H9 (cell line): ENCODE measurements around the gene CCT3. TPM values are rescaled to one million over a fixed set of nuclear protein-coding genes. Genes with fewer than 3 reads are reported as not detected.

ENCODE experiments used
- DNase-seq: peaks from one replicate; pipeline ENCODE4 v3.0.0-alpha.2; 2017
- H2AFZ ChIP-seq: one replicate; pipeline ENCODE4 v1.6.1; 2013; ENCODE audit warnings: mild to moderate bottlenecking, low read length, control low read depth, moderate library complexity
- H2AK5ac ChIP-seq: 2 replicates; pipeline ENCODE4 v1.6.1; 2013; ENCODE audit warnings: low read length, control low read depth, mixed read lengths; ENCODE audit not compliant: insufficient read length
- H2BK120ac ChIP-seq: one replicate; pipeline ENCODE4 v1.6.1; 2013; ENCODE audit warnings: low read depth, mild to moderate bottlenecking, low read length, control low read depth, inconsistent platforms; ENCODE audit not compliant: poor library complexity, severe bottlenecking
- H2BK12ac ChIP-seq: 2 replicates; pipeline ENCODE4 v1.6.1; 2013; ENCODE audit warnings: low read length, control low read depth, mixed read lengths, low read depth; ENCODE audit not compliant: insufficient read length
- H2BK15ac ChIP-seq: 2 replicates; pipeline ENCODE4 v1.6.1; 2013; ENCODE audit warnings: low read depth, low read length, control low read depth
- H2BK20ac ChIP-seq: one replicate; pipeline ENCODE4 v1.6.1; 2013; ENCODE audit warnings: low read depth, mild to moderate bottlenecking, low read length, control low read depth, inconsistent platforms; ENCODE audit not compliant: poor library complexity, severe bottlenecking
- H2BK5ac ChIP-seq: 2 replicates; pipeline ENCODE4 v1.6.1; 2013; ENCODE audit warnings: low read length, control low read depth, mixed read lengths; ENCODE audit not compliant: insufficient read length
- H3K14ac ChIP-seq: 2 replicates; pipeline ENCODE4 v1.6.1; 2013; ENCODE audit warnings: low read length, control low read depth; ENCODE audit not compliant: insufficient read depth
- H3K18ac ChIP-seq: 2 replicates; pipeline ENCODE4 v1.6.1; 2013; ENCODE audit warnings: low read depth, mild to moderate bottlenecking, mixed read lengths, low read length, control low read depth; ENCODE audit not compliant: insufficient read length
- H3K23ac ChIP-seq: 2 replicates; pipeline ENCODE4 v1.6.1; 2013; ENCODE audit warnings: low read length, control low read depth, mixed read lengths, low read depth; ENCODE audit not compliant: insufficient read length
- H3K23me2 ChIP-seq: 2 replicates; pipeline ENCODE4 v1.6.1; 2013; ENCODE audit warnings: low read depth, mild to moderate bottlenecking, mixed read lengths, low read length, control low read depth; ENCODE audit not compliant: insufficient read length, poor library complexity, severe bottlenecking
- H3K27ac ChIP-seq: 2 replicates; pipeline ENCODE4 v1.5.1; 2013; ENCODE audit warnings: low read length, control low read depth, mixed read lengths, low read depth; ENCODE audit not compliant: insufficient read length
- H3K27me3 ChIP-seq: 2 replicates; pipeline ENCODE4 v1.6.1; 2013; ENCODE audit warnings: low read length, control low read depth, inconsistent platforms; ENCODE audit not compliant: insufficient read depth
- H3K4ac ChIP-seq: 2 replicates; pipeline ENCODE4 v1.6.1; 2013; ENCODE audit warnings: low read depth, mild to moderate bottlenecking, control low read depth, inconsistent platforms, low read length, moderate library complexity
- H3K4me1 ChIP-seq: 2 replicates; pipeline ENCODE4 v1.6.1; 2013; ENCODE audit warnings: low read length, control low read depth, inconsistent platforms; ENCODE audit not compliant: insufficient read depth
- H3K4me2 ChIP-seq: 2 replicates; pipeline ENCODE4 v1.6.1; 2013; ENCODE audit warnings: low read length, control low read depth, mixed read lengths; ENCODE audit not compliant: insufficient read length, insufficient read depth
- H3K56ac ChIP-seq: 2 replicates; pipeline ENCODE4 v1.6.1; 2013; ENCODE audit warnings: low read depth, mild to moderate bottlenecking, mixed read lengths, low read length, control low read depth; ENCODE audit not compliant: insufficient read length
- H3K79me1 ChIP-seq: 2 replicates; pipeline ENCODE4 v1.6.1; 2013; ENCODE audit warnings: low read depth, mild to moderate bottlenecking, moderate library complexity, low read length, control low read depth, inconsistent platforms; ENCODE audit not compliant: insufficient read depth, poor library complexity, severe bottlenecking
- H3K79me2 ChIP-seq: 2 replicates; pipeline ENCODE4 v1.6.1; 2013; ENCODE audit warnings: low read length, control low read depth, inconsistent platforms; ENCODE audit not compliant: insufficient read depth
- H3K9ac ChIP-seq: 2 replicates; pipeline ENCODE4 v1.6.1; 2013; ENCODE audit warnings: low read length, control low read depth, mixed read lengths; ENCODE audit not compliant: insufficient read length; ENCODE audit errors: extremely low read depth
- H3K9me3 ChIP-seq: one replicate; pipeline ENCODE4 v1.6.1; 2013; ENCODE audit warnings: low read depth, low read length, inconsistent platforms; ENCODE audit not compliant: control insufficient read depth
- H3T11ph ChIP-seq: one replicate; pipeline ENCODE4 v1.6.1; 2013; ENCODE audit warnings: mild to moderate bottlenecking, low read length, control low read depth, inconsistent platforms
- H4K20me1 ChIP-seq: one replicate; pipeline ENCODE4 v1.6.1; 2013; ENCODE audit not compliant: control insufficient read depth, insufficient read length, insufficient read depth
- H4K5ac ChIP-seq: 2 replicates; pipeline ENCODE4 v1.6.1; 2013; ENCODE audit warnings: low read depth, mild to moderate bottlenecking, mixed read lengths, low read length, control low read depth; ENCODE audit not compliant: insufficient read length
- H4K8ac ChIP-seq: replicated peaks from 2 replicates; pipeline ENCODE4 v1.6.1; 2013; ENCODE audit warnings: low read length, control low read depth, mixed read lengths, low read depth; ENCODE audit not compliant: insufficient read length
- H4K91ac ChIP-seq: 2 replicates; pipeline ENCODE4 v1.6.1; 2013; ENCODE audit warnings: low read depth, mild to moderate bottlenecking, moderate library complexity, mixed read lengths, low read length, control low read depth; ENCODE audit not compliant: insufficient read length
- H3K27ac Mint-ChIP-seq, 3 experiments: 2 replicates in 2 of 3; 3 replicates in 1 of 3; pipeline ENCODE4 v1.8.0; 2020 to 2021; ENCODE audit warnings: mixed read lengths in 3 of 3, mild to moderate bottlenecking in 1 of 3, moderate library complexity in 1 of 3
- H3K27me3 Mint-ChIP-seq: 2 replicates; pipeline ENCODE4 v1.8.0; 2021; ENCODE audit warnings: low read depth, mild to moderate bottlenecking, moderate library complexity, mixed read lengths
- H3K36me3 Mint-ChIP-seq, 3 experiments: 2 replicates in 2 of 3; 3 replicates in 1 of 3; pipeline ENCODE4 v1.8.0; 2020 to 2021; ENCODE audit warnings: low read depth in 3 of 3, mixed read lengths in 3 of 3; ENCODE audit not compliant: insufficient read depth in 1 of 3
- H3K4me1 Mint-ChIP-seq, 2 experiments: 2 replicates each; pipeline ENCODE4 v1.8.0; 2020; ENCODE audit warnings: mixed read lengths in 2 of 2
- H3K4me3 Mint-ChIP-seq, 2 experiments: 2 replicates in 1 of 2; 3 replicates in 1 of 2; pipeline ENCODE4 v1.8.0; 2020 to 2021; ENCODE audit warnings: mild to moderate bottlenecking in 2 of 2, mixed read lengths in 2 of 2, moderate library complexity in 1 of 2
- H3K9me3 Mint-ChIP-seq, 2 experiments: 2 replicates in 1 of 2; 3 replicates in 1 of 2; pipeline ENCODE4 v1.8.0; 2020; ENCODE audit warnings: mild to moderate bottlenecking in 2 of 2, mixed read lengths in 2 of 2, moderate library complexity in 1 of 2
- WGBS: extraction: QIAGEN DNeasy Blood & Tissue Kit; methylation state at CpG from one replicate; pipeline ENCODE4 v1.1.7; 2013; ENCODE audit warnings: missing lambda C conversion rate, low lambda C conversion rate, mixed read lengths; ENCODE audit not compliant: insufficient read length; ENCODE audit errors: extremely low coverage; 5-methylcytosine and 5-hydroxymethylcytosine counted together
- total RNA-seq: library from RNA; stranded (reverse); gene quantifications from 2 replicates; pipeline ENCODE4 v1.2.1, GENCODE V29; 2021
- TF ChIP-seq, protein P1 (sequence below): fragments of 200-600 bp; sonication (generic); conservative IDR thresholded peaks from 3 replicates; pipeline ENCODE4 v1.8.0; 2021; ENCODE audit warnings: antibody characterized with exemption, mild to moderate bottlenecking

CCT3 gene
- total RNA-seq, 1 experiment from 2014 or later: 524 TPM

DNA sequence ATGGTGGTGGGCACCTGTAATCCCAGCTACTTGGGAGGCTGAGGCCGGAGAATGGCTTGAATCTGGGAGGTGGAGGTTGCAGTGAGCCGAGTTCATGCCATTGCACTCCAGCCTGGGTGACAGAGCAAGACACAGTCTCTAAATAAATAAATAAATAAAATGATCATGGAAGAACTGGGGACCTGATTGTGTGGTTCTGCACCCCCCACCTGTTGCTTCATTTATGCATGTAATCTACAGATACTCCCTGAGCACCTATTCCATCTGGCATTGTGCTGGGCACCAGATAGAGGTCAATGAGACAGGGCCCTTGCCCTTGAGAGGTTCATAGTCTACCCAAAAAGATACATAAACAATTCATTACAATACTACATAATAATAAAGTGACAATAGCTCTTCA, 19.9 kb upstream of the CCT3 start:
- Histone ChIP-seq H3K9me3 (no peaks in the 10 kb centered on the region), H3K27me3 (no peaks in the 10 kb centered on the region), H3K27ac (no peak overlapping the region), H3K79me2 (no peaks in the 10 kb centered on the region), H3K4ac (no peak overlapping the region), H4K20me1 (no peaks in the 10 kb centered on the region), H3K23me2 (no peaks in the 10 kb centered on the region), H4K5ac (no peak overlapping the region), H3K4me1 (no peaks in the 10 kb centered on the region), H2BK120ac (no peak overlapping the region), H2AK5ac (no peak overlapping the region), H3K18ac (no peak overlapping the region), H2BK20ac (no peak overlapping the region), H3K14ac (no peak overlapping the region), H3K56ac (no peak overlapping the region), H3K9ac (no peak overlapping the region), H2BK5ac (no peak overlapping the region), H3K23ac (no peak overlapping the region), H3T11ph (no peak overlapping the region), H2AFZ (no peak overlapping the region), H3K4me2 (no peak overlapping the region), H2BK12ac (no peak overlapping the region), H3K79me1 (no peaks in the 10 kb centered on the region), H2BK15ac (no peak overlapping the region), H4K8ac (no peak overlapping the region), H4K91ac (no peak overlapping the region)
- no peak overlapping the region for H3K4me3 Mint-ChIP-seq
- no peak overlapping the region for H3K27ac Mint-ChIP-seq
- no peaks in the 10 kb centered on the region for H3K36me3 Mint-ChIP-seq
- peaks cover 19% of the 10 kb centered on the region for H3K27me3 Mint-ChIP-seq
- peaks cover 9 to 13% of the 10 kb centered on the region in 2 experiments for H3K4me1 Mint-ChIP-seq
- TF ChIP-seq, protein P1, sequence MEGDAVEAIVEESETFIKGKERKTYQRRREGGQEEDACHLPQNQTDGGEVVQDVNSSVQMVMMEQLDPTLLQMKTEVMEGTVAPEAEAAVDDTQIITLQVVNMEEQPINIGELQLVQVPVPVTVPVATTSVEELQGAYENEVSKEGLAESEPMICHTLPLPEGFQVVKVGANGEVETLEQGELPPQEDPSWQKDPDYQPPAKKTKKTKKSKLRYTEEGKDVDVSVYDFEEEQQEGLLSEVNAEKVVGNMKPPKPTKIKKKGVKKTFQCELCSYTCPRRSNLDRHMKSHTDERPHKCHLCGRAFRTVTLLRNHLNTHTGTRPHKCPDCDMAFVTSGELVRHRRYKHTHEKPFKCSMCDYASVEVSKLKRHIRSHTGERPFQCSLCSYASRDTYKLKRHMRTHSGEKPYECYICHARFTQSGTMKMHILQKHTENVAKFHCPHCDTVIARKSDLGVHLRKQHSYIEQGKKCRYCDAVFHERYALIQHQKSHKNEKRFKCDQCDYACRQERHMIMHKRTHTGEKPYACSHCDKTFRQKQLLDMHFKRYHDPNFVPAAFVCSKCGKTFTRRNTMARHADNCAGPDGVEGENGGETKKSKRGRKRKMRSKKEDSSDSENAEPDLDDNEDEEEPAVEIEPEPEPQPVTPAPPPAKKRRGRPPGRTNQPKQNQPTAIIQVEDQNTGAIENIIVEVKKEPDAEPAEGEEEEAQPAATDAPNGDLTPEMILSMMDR: no peak
- DNase-seq: no peak
- no CpG with 5 or more reads among the region's 2 CpGs for WGBS
- peaks cover 0 to 3% of the 10 kb centered on the region in 2 experiments; a peak in 2 of 5 replicates for H3K9me3 Mint-ChIP-seq
